ENCODE results near the gene CELA3A.

DNA sequence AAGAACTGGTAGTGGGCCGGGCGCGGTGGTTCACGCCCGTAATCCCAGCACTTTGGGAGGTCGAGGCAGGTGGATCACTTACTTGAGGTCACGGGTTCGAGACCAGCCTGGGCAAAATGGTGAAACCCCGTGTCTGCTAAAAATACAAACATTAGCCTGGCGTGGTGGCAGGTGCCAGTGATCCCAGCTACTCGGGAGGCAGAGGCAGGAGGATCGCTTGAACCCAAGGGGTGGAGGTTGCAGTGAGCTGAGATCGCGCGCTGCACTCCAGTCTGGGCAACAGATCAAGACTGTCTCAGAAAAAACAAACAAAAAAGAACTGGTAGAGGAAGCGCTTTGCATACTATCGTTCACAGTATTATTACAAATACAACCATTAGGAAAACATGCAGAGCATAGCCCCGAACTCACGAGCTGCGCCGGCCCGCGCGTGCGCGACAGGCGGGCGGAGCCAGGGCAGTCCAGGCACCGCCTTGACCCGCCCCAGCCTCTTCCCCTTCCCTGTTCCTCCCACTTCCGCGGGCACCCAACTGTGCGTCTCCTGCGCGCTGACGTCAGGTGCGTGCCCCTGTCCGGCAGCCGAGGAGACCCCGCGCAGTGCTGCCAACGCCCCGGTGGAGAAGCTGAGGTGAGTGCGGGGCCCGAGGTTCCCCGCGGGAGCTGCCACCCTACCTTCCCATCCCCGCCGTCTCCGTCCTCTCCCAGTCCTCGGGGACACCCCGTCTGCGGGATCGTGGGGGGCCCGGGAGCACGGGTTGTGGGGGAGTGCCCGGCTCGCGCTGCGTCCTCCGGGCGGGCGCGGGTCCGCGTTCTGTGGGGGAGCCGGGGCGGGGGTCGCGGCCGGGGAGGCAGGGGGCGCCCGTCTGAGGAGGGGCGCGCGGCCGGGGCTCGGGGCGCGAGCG is 50.9 kb downstream of the CELA3A start, which contains the start of gene CDC42:
- TF ChIP-seq, protein P1, sequence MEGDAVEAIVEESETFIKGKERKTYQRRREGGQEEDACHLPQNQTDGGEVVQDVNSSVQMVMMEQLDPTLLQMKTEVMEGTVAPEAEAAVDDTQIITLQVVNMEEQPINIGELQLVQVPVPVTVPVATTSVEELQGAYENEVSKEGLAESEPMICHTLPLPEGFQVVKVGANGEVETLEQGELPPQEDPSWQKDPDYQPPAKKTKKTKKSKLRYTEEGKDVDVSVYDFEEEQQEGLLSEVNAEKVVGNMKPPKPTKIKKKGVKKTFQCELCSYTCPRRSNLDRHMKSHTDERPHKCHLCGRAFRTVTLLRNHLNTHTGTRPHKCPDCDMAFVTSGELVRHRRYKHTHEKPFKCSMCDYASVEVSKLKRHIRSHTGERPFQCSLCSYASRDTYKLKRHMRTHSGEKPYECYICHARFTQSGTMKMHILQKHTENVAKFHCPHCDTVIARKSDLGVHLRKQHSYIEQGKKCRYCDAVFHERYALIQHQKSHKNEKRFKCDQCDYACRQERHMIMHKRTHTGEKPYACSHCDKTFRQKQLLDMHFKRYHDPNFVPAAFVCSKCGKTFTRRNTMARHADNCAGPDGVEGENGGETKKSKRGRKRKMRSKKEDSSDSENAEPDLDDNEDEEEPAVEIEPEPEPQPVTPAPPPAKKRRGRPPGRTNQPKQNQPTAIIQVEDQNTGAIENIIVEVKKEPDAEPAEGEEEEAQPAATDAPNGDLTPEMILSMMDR (IDR thresholded peaks at IDR 0.05) = no peak
- peak; percentile 98 to 99 (median 99) for TF ChIP-seq POLR2AphosphoS5 (IDR thresholded peaks at IDR 0.05)
- TF ChIP-seq EP300 (IDR thresholded peaks at IDR 0.05; ENCODE audit: low read depth) = no peak
